HG03460 (cell line): ENCODE results near the gene RHEBL1.

Experiments used
- ATAC-seq: cut with Tn5 transposase; IDR thresholded peaks from one replicate; pipeline ENCODE4 v1.9.1; 2021; ENCODE audit not compliant: unreplicated experiment

RHEBL1 gene

GRCh38 chr12:49069507-49070346, at the start of gene RHEBL1:
Gene RHEBL1, minus strand, starts transcription at chr12:49069979. Its CDS starts 194 bp downstream, at chr12:49069785.
- peak; percentile 98 for ATAC-seq

GRCh38 chr12:49111206-49111605, 41.4 kb upstream of the RHEBL1 start:
- no peak for ATAC-seq

- ATAC-seq = peak; percentile 98
These were observed 40.8 kb upstream of the RHEBL1 start, which contains the start of gene LMBR1L for GRCh38 chr12:49110464-49111155. Gene LMBR1L, minus strand, starts transcription at chr12:49110847. Its CDS starts 292 bp downstream, at chr12:49110555.

GRCh38 chr12:49109641-49110463, 40.1 kb upstream of the RHEBL1 start:
- ATAC-seq = no peak

- no peak for ATAC-seq
These were observed 39.2 kb upstream of the RHEBL1 start for GRCh38 chr12:49108958-49109404.

GRCh38 chr12:49105504-49106084, 35.8 kb upstream of the RHEBL1 start:
- no peak for ATAC-seq

- ATAC-seq = no peak
These were observed 35.0 kb upstream of the RHEBL1 start for GRCh38 chr12:49104822-49105221.

GRCh38 chr12:49100380-49100779, 30.6 kb upstream of the RHEBL1 start:
- ATAC-seq = no peak

- ATAC-seq = no peak
These were observed 28.9 kb upstream of the RHEBL1 start for GRCh38 chr12:49098703-49099102.

GRCh38 chr12:49098035-49098451, 28.3 kb upstream of the RHEBL1 start:
- ATAC-seq = no peak

GRCh38 chr12:49097381-49097780, 27.6 kb upstream of the RHEBL1 start:
- ATAC-seq = no peak

- no peak for ATAC-seq
These were observed 25.2 kb upstream of the RHEBL1 start for GRCh38 chr12:49094975-49095365.

- no peak for ATAC-seq
These were observed 24.6 kb upstream of the RHEBL1 start, which contains the start of gene DHH for GRCh38 chr12:49094160-49094974. Gene DHH, minus strand, starts transcription at chr12:49094801. Its CDS starts 289 bp downstream, at chr12:49094512.

GRCh38 chr12:49093792-49094159, 24.0 kb upstream of the RHEBL1 start:
- no peak for ATAC-seq

GRCh38 chr12:49092816-49093406, 23.1 kb upstream of the RHEBL1 start:
- no peak for ATAC-seq

GRCh38 chr12:49092086-49092815, 22.5 kb upstream of the RHEBL1 start:
- ATAC-seq = no peak

GRCh38 chr12:49091836-49092085, 22.0 kb upstream of the RHEBL1 start:
- no peak for ATAC-seq

- ATAC-seq = no peak
These were observed 21.5 kb upstream of the RHEBL1 start for GRCh38 chr12:49091056-49091835.
